GM13976 (cell line): ENCODE results near the gene PPWD1.
"Not testable (repeated sequence)": the region's sequence is repeated elsewhere in the genome, so short reads cannot be mapped to it uniquely, and the experiment has no call there.

Experiments
- DNase-seq: peaks from one replicate; pipeline ENCODE4 v3.0.0; 2012; ENCODE audit warnings: low spot score
- CTCF ChIP-seq: IDR thresholded peaks from 2 replicates; pipeline ENCODE4 v1.5.1; 2012; ENCODE audit warnings: borderline replicate concordance, mild to moderate bottlenecking; ENCODE audit not compliant: insufficient read depth; ENCODE audit errors: extremely low read depth, missing control alignments, control extremely low read depth
- in situ Hi-C: fragments of 300-500 bp; cut with MboI; formaldehyde crosslinking; loops from one replicate; pipeline ENCODE4 v1.12.0; 2022; ENCODE audit warnings: low sequenced_read_pairs, mixed read lengths, inconsistent platforms; ENCODE audit not compliant: unreplicated experiment

Gene PPWD1

GRCh38 chr5:65566505-65566904 is 3.4 kb downstream of the PPWD1 start:
- DNase-seq = no peak
- in situ Hi-C loops = no loop called here
- TF ChIP-seq CTCF = no peak

GRCh38 chr5:65570598-65571226 is 7.6 kb downstream of the PPWD1 start:
- no peak for TF ChIP-seq CTCF
- in situ Hi-C loops = no loop called here

GRCh38 chr5:65577141-65577540 is 14.0 kb downstream of the PPWD1 start:
- in situ Hi-C loops = no loop called here

More at GRCh38 chr5:65570598-65571226, 7.6 kb downstream of the PPWD1 start:
- DNase-seq = no peak

GRCh38 chr5:65588694-65589093 is 25.6 kb downstream of the PPWD1 start:
- TF ChIP-seq CTCF = no peak
- in situ Hi-C loops = no loop called here

More at GRCh38 chr5:65577141-65577540, 14.0 kb downstream of the PPWD1 start:
- no peak for TF ChIP-seq CTCF
- no peak for DNase-seq

GRCh38 chr5:65601761-65602160 is 38.7 kb downstream of the PPWD1 start:
- DNase-seq, in situ Hi-C loops: not testable (repeated sequence)

More at GRCh38 chr5:65588694-65589093, 25.6 kb downstream of the PPWD1 start:
- DNase-seq = no peak

GRCh38 chr5:65611524-65611923 is 48.4 kb downstream of the PPWD1 start:
- in situ Hi-C loops = no loop called here
- TF ChIP-seq CTCF = no peak
- DNase-seq = no peak

- in situ Hi-C loops = no loop called here
- DNase-seq = no peak
- no peak for TF ChIP-seq CTCF
These were observed 49.3 kb downstream of the PPWD1 start for GRCh38 chr5:65612298-65612907.
